Epithelial cell of prostate (primary cell): ENCODE results near the gene RNF145.
"Not testable (repeated sequence)": the region's sequence is repeated elsewhere in the genome, so short reads cannot be mapped to it uniquely, and the experiment has no call there.

Experiments
- DNase-seq: peaks from one replicate; pipeline ENCODE4 v3.0.0-alpha.2; 2011; ENCODE audit warnings: low read depth, low spot score
- H3K27ac ChIP-seq: fragments of 450-650 bp; 2 replicates; pipeline ENCODE4 v1.5.1; 2017; ENCODE audit warnings: mild to moderate bottlenecking

Gene RNF145

GRCh38 chr5:159209438-159210209 is at the start of gene RNF145:
RNF145 (minus strand) TSS chr5:159209553; CDS start chr5:159203617, 5,936 bp downstream.
- peak; percentile 77 for DNase-seq
- peak within 1 kb of the TSS; percentile 96 for H3K27ac ChIP-seq

GRCh38 chr5:159258361-159258760 is 49.0 kb upstream of the RNF145 start:
- DNase-seq: no peak
- no peak overlapping the region for H3K27ac ChIP-seq

GRCh38 chr5:159257629-159258283 is 48.4 kb upstream of the RNF145 start:
- H3K27ac ChIP-seq: no peak overlapping the region
- DNase-seq: no peak

GRCh38 chr5:159257007-159257406 is 47.7 kb upstream of the RNF145 start:
- no peak overlapping the region for H3K27ac ChIP-seq
- DNase-seq: no peak

- DNase-seq: no peak
- H3K27ac ChIP-seq: no peak overlapping the region
Measured at GRCh38 chr5:159252195-159252594, 42.8 kb upstream of the RNF145 start.

- DNase-seq: no peak
- no peak overlapping the region for H3K27ac ChIP-seq
Measured at GRCh38 chr5:159249158-159249557, 39.8 kb upstream of the RNF145 start.

GRCh38 chr5:159244890-159245289 is 35.5 kb upstream of the RNF145 start:
- DNase-seq: no peak
- H3K27ac ChIP-seq: no peak overlapping the region

GRCh38 chr5:159244163-159244562 is 34.8 kb upstream of the RNF145 start:
- DNase-seq: no peak
- no peak overlapping the region for H3K27ac ChIP-seq

GRCh38 chr5:159243385-159243784 is 34.0 kb upstream of the RNF145 start:
- DNase-seq: no peak
- no peak overlapping the region for H3K27ac ChIP-seq

- H3K27ac ChIP-seq: peak overlapping the region; percentile 53
- DNase-seq: no peak
Measured at GRCh38 chr5:159242656-159243055, 33.3 kb upstream of the RNF145 start.

- no peak for DNase-seq
- H3K27ac ChIP-seq: peak overlapping the region; percentile 53
Measured at GRCh38 chr5:159241946-159242552, 32.7 kb upstream of the RNF145 start.

- no peak for DNase-seq
Measured at GRCh38 chr5:159240301-159240870, 31.0 kb upstream of the RNF145 start.

GRCh38 chr5:159235871-159236520 is 26.6 kb upstream of the RNF145 start:
- not testable (repeated sequence) for H3K27ac ChIP-seq, DNase-seq

More at GRCh38 chr5:159240301-159240870, 31.0 kb upstream of the RNF145 start:
- H3K27ac ChIP-seq: peak overlapping the region; percentile 57

GRCh38 chr5:159231167-159231566 is 21.8 kb upstream of the RNF145 start:
- no peak for DNase-seq
- H3K27ac ChIP-seq: peak overlapping the region; percentile 59

GRCh38 chr5:159230657-159231056 is 21.3 kb upstream of the RNF145 start:
- no peak for DNase-seq
- H3K27ac ChIP-seq: peak overlapping the region; percentile 59

- DNase-seq: not testable (repeated sequence)
- peak overlapping the region; percentile 99 for H3K27ac ChIP-seq
Measured at GRCh38 chr5:159228097-159228496, 18.7 kb upstream of the RNF145 start.

- H3K27ac ChIP-seq: peak overlapping the region; percentile 99
- peak; percentile 95 for DNase-seq
Measured at GRCh38 chr5:159227452-159227851, 18.1 kb upstream of the RNF145 start.

GRCh38 chr5:159226451-159226850 is 17.1 kb upstream of the RNF145 start:
- peak overlapping the region; percentile 99 for H3K27ac ChIP-seq

GRCh38 chr5:159224471-159224870 is 15.1 kb upstream of the RNF145 start:
- DNase-seq: no peak
- peak overlapping the region; percentile 21 for H3K27ac ChIP-seq

More at GRCh38 chr5:159226451-159226850, 17.1 kb upstream of the RNF145 start:
- DNase-seq: no peak

GRCh38 chr5:159223469-159223868 is 14.1 kb upstream of the RNF145 start:
- no peak overlapping the region for H3K27ac ChIP-seq
- no peak for DNase-seq
